ENCODE data around the gene RFPL1. TPM values are rescaled to one million over a fixed set of nuclear protein-coding genes. Genes with fewer than 3 reads are reported as not detected.

RFPL1 gene
- total and polyA plus RNA-seq, 11 donors: not detected

- TF ChIP-seq POLR2A (IDR thresholded peaks at IDR 0.05) (no peak), CTCF (IDR thresholded peaks at IDR 0.05) (no peak)
- intact Hi-C loops (cut with DNase I): no loop called here
- no peak for DNase-seq
- Histone ChIP-seq H3K27me3 (peaks cover 0 to 4% (median 0%) of the 10 kb centered on the region in 9 donors), H3K36me3 (no peaks in the 10 kb centered on the region), H3K9me3 (peaks cover 0 to 7% (median 0%) of the 10 kb centered on the region in 12 donors), H3K4me3 (no peak overlapping the region), H3K4me1 (no peaks in the 10 kb centered on the region), H3K27ac (no peak overlapping the region)
- 83 to 95% (median 95%) methylated on average over 6 of the region's 6 CpGs for WGBS, 4 donors
- no peak for ATAC-seq
Measured at GRCh38 chr22:29491012-29491411, 52.6 kb downstream of the RFPL1 start.

Other genes starting within 250 kb of the RFPL1 start
- 1 to 10 TPM in 2 of 9 donors, under 1 TPM in 6, not detected in 1; 0.16 to 1.5 (median 0.32) TPM for gene EMID1, start 232.7 kb upstream of the RFPL1 start, total RNA-seq
- under 1 TPM in 1 of 2 donors, not detected in 1; 0.43 TPM for gene EMID1, start 232.7 kb upstream of the RFPL1 start, polyA plus RNA-seq
- gene RHBDD3, start 170.6 kb upstream of the RFPL1 start, total RNA-seq: 10 to 100 TPM; 10.9 to 29.5 (median 12.6) TPM
- gene RHBDD3, start 170.6 kb upstream of the RFPL1 start, polyA plus RNA-seq: 10 to 100 TPM; 17.2 to 18.8 TPM
- 100 to 1,000 TPM; 103 to 202 (median 138) TPM for gene EWSR1, start 170.3 kb upstream of the RFPL1 start, total RNA-seq
- gene EWSR1, start 170.3 kb upstream of the RFPL1 start, polyA plus RNA-seq: 100 to 1,000 TPM in 1 of 2 donors, 10 to 100 TPM in 1; 94.3 to 138 TPM
- 10 to 100 TPM; 12.0 to 46.6 (median 16.8) TPM for gene GAS2L1, start 131.9 kb upstream of the RFPL1 start, total RNA-seq
- gene GAS2L1, start 131.9 kb upstream of the RFPL1 start, polyA plus RNA-seq: 10 to 100 TPM; 18.0 to 48.3 TPM
- gene RASL10A, start 122.9 kb upstream of the RFPL1 start, total RNA-seq: 1 to 10 TPM in 5 of 9 donors, under 1 TPM in 4; 0.29 to 5.8 (median 1.3) TPM
- gene RASL10A, start 122.9 kb upstream of the RFPL1 start, polyA plus RNA-seq: 1 to 10 TPM in 1 of 2 donors, under 1 TPM in 1; 0.95 to 1.1 TPM
- 10 to 100 TPM; 30.3 to 74.8 (median 33.8) TPM for gene AP1B1, start 50.0 kb upstream of the RFPL1 start, total RNA-seq
- 10 to 100 TPM; 18.1 to 43.4 TPM for gene AP1B1, start 50.0 kb upstream of the RFPL1 start, polyA plus RNA-seq
- under 1 TPM in 8 of 9 donors, not detected in 1; 0.07 to 0.51 (median 0.14) TPM for gene NEFH, start 41.6 kb downstream of the RFPL1 start, total RNA-seq
- gene NEFH, start 41.6 kb downstream of the RFPL1 start, polyA plus RNA-seq: under 1 TPM; 0.08 to 0.10 TPM
- 10 to 100 TPM; 33.8 to 88.7 (median 40.6) TPM for gene THOC5, start 115.2 kb downstream of the RFPL1 start, total RNA-seq
- gene THOC5, start 115.2 kb downstream of the RFPL1 start, polyA plus RNA-seq: 10 to 100 TPM; 25.5 to 76.5 TPM
- gene NIPSNAP1, start 142.5 kb downstream of the RFPL1 start, total RNA-seq: 10 to 100 TPM; 16.2 to 30.1 (median 22.7) TPM
- 10 to 100 TPM; 12.2 to 22.3 TPM for gene NIPSNAP1, start 142.5 kb downstream of the RFPL1 start, polyA plus RNA-seq
- gene NF2, start 165.1 kb downstream of the RFPL1 start, total RNA-seq: 100 to 1,000 TPM in 1 of 9 donors, 10 to 100 TPM in 8; 41.2 to 137 (median 52.1) TPM
- gene NF2, start 165.1 kb downstream of the RFPL1 start, polyA plus RNA-seq: 10 to 100 TPM; 15.0 to 73.9 TPM